ENCODE results near the gene CPED1. TPM values are rescaled to one million over a fixed set of nuclear protein-coding genes. Genes with fewer than 3 reads are reported as not detected.
"Not testable (repeated sequence)": the region's sequence is repeated elsewhere in the genome, so short reads cannot be mapped to it uniquely, and the experiment has no call there.

Gene CPED1
- total RNA-seq, 1 donor from 2014 or later = not detected

DNA sequence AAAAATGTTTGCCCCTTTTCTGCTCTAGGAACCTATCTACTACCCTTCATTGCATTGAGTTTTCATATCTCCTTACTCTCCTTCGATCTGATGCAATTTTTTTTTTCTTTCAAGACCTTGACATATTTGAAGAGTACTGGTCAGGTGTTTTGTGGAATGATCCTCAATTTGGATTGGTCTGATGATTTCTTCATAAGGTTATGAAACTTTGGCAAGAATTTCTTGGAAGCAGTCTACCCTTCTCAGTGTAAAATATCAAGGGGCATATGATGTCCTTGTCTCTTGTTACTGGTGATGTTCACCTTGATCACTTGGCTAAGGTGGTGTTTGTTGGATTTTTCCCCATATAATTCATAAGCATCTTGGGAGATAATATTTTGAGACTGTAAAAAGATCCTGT, 64.7 kb downstream of the CPED1 start:
- H3K4me3 Mint-ChIP-seq = no peak overlapping the region
- H3K4me3 ChIP-seq = no peak overlapping the region
- no peaks in the 10 kb centered on the region for H3K9me3 Mint-ChIP-seq
- no peaks in the 10 kb centered on the region for H3K79me2 ChIP-seq (ENCODE audit: low read depth)
- no peaks in the 10 kb centered on the region for H3K27me3 Mint-ChIP-seq (ENCODE audit: insufficient read depth, low read depth)
- H3K4me2 ChIP-seq = no peak overlapping the region
- H3K9me3 ChIP-seq (ENCODE audit: low read depth) = no peaks in the 10 kb centered on the region
- TF ChIP-seq EZH2 (IDR thresholded peaks at IDR 0.05) (no peak), EZH2phosphoT487 (IDR thresholded peaks at IDR 0.05) (no peak)
- TF ChIP-seq, protein P1, sequence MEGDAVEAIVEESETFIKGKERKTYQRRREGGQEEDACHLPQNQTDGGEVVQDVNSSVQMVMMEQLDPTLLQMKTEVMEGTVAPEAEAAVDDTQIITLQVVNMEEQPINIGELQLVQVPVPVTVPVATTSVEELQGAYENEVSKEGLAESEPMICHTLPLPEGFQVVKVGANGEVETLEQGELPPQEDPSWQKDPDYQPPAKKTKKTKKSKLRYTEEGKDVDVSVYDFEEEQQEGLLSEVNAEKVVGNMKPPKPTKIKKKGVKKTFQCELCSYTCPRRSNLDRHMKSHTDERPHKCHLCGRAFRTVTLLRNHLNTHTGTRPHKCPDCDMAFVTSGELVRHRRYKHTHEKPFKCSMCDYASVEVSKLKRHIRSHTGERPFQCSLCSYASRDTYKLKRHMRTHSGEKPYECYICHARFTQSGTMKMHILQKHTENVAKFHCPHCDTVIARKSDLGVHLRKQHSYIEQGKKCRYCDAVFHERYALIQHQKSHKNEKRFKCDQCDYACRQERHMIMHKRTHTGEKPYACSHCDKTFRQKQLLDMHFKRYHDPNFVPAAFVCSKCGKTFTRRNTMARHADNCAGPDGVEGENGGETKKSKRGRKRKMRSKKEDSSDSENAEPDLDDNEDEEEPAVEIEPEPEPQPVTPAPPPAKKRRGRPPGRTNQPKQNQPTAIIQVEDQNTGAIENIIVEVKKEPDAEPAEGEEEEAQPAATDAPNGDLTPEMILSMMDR (IDR thresholded peaks at IDR 0.05) = no peak
- no peaks in the 10 kb centered on the region for H3K36me3 Mint-ChIP-seq
- H3K36me3 ChIP-seq = no peaks in the 10 kb centered on the region
- no peaks in the 10 kb centered on the region for H3K4me1 ChIP-seq
- no peaks in the 10 kb centered on the region for H3K27me3 ChIP-seq
- no peaks in the 10 kb centered on the region for H3F3A ChIP-seq (ENCODE audit: low read depth)
- no peak overlapping the region for H2AFZ ChIP-seq (replicated peaks)
- no peak overlapping the region for H3K9ac ChIP-seq
- H3K27ac Mint-ChIP-seq = no peak overlapping the region
- H4K20me1 ChIP-seq (ENCODE audit: low read depth) = no peaks in the 10 kb centered on the region
- H3K4me1 Mint-ChIP-seq = no peaks in the 10 kb centered on the region
- no peak overlapping the region for H3K27ac ChIP-seq
- DNase-seq (ENCODE audit: low spot score) = no peak

DNA sequence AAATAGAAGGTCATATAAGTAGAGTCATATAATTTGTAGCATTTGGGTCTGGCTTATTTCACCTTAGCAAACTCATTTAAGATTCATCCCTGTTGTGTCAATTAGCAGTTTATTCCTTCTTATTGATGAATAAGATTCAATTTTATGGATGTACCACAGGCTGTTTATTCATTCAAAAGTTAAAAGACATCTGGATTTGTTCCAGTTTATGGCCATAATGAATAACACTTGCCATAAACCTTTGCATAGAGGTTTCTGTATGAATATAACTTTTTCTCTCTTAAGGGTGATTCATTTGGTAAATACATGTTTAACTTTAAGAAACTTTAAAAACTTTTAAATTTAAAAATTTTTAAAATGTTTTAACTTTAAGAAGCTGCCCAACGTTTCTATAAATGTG, 66.4 kb downstream of the CPED1 start:
- no peaks in the 10 kb centered on the region for H3F3A ChIP-seq (ENCODE audit: low read depth)
- H4K20me1 ChIP-seq (ENCODE audit: low read depth) = no peaks in the 10 kb centered on the region
- no peaks in the 10 kb centered on the region for H3K4me1 ChIP-seq
- Mint-ChIP-seq H3K9me3 (no peaks in the 10 kb centered on the region), H3K36me3 (no peaks in the 10 kb centered on the region), H3K4me1 (no peaks in the 10 kb centered on the region), H3K4me3 (no peak overlapping the region), H3K27me3 (ENCODE audit: insufficient read depth, low read depth) (no peaks in the 10 kb centered on the region), H3K27ac (no peak overlapping the region)
- no peaks in the 10 kb centered on the region for H3K36me3 ChIP-seq
- no peaks in the 10 kb centered on the region for H3K9me3 ChIP-seq (ENCODE audit: low read depth)
- no peak overlapping the region for H3K9ac ChIP-seq
- H3K27ac ChIP-seq = no peak overlapping the region
- no peak overlapping the region for H3K4me2 ChIP-seq
- H3K4me3 ChIP-seq = no peak overlapping the region
- no peaks in the 10 kb centered on the region for H3K27me3 ChIP-seq
- H2AFZ ChIP-seq (replicated peaks) = no peak overlapping the region
- H3K79me2 ChIP-seq (ENCODE audit: low read depth) = no peaks in the 10 kb centered on the region
- TF ChIP-seq EZH2 (IDR thresholded peaks at IDR 0.05) = no peak
- no peak for TF ChIP-seq EZH2phosphoT487 (IDR thresholded peaks at IDR 0.05)
- TF ChIP-seq, protein P1 (IDR thresholded peaks at IDR 0.05) = no peak
- no peak for DNase-seq (ENCODE audit: low spot score)

DNA sequence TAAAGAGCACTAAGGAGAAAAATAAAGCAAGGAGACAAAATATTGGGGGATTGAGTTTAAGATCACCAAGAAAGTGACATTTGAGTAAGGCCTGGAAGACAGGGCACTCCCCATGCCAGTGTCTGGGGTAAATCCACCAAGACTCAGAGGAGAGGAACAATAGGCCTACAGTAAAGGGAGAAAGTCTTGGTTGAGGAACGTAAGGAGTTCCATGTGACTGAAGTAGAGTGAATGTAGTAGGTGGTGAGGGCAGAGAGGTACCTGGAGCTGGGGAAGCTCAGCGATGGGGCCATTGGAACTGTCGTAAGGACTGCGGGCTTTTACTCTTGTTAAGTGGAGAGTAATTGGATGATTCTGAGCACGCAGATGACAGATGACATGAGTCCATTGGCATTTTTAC, 69.4 kb downstream of the CPED1 start:
- Mint-ChIP-seq H3K27ac (no peak overlapping the region), H3K4me3 (no peak overlapping the region), H3K4me1 (no peaks in the 10 kb centered on the region), H3K27me3 (ENCODE audit: insufficient read depth, low read depth) (no peaks in the 10 kb centered on the region), H3K36me3 (no peaks in the 10 kb centered on the region), H3K9me3 (no peaks in the 10 kb centered on the region)
- no peaks in the 10 kb centered on the region for H3F3A ChIP-seq (ENCODE audit: low read depth)
- no peak overlapping the region for H3K9ac ChIP-seq
- no peaks in the 10 kb centered on the region for H3K36me3 ChIP-seq
- H3K27ac ChIP-seq = no peak overlapping the region
- H3K4me3 ChIP-seq = no peak overlapping the region
- H3K4me1 ChIP-seq = no peaks in the 10 kb centered on the region
- H4K20me1 ChIP-seq (ENCODE audit: low read depth) = no peaks in the 10 kb centered on the region
- H3K4me2 ChIP-seq = no peak overlapping the region
- no peaks in the 10 kb centered on the region for H3K9me3 ChIP-seq (ENCODE audit: low read depth)
- no peak for TF ChIP-seq EZH2 (IDR thresholded peaks at IDR 0.05)
- H2AFZ ChIP-seq (replicated peaks) = no peak overlapping the region
- no peaks in the 10 kb centered on the region for H3K79me2 ChIP-seq (ENCODE audit: low read depth)
- no peak for DNase-seq (ENCODE audit: low spot score)
- H3K27me3 ChIP-seq = no peaks in the 10 kb centered on the region

DNA sequence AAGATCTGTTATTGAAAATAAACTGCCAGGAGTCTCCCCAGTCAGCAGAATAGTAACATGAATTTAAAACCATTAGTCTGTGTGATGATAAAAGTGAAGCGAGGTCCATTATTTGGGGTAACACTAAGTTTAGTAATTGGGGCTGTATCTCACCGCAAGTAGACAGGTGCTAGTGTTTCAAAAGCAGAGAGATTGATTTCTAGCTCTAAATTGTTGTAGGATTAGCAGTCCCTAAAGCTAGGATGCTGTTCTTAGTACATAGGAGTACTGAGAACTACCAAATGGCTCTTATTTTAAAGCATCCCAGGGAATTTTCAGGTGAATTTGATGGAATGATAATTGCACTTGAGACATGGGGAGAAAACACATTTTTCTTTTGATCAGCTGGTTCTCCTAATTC, 70.5 kb downstream of the CPED1 start:
- H3K36me3 Mint-ChIP-seq = no peaks in the 10 kb centered on the region

DNA sequence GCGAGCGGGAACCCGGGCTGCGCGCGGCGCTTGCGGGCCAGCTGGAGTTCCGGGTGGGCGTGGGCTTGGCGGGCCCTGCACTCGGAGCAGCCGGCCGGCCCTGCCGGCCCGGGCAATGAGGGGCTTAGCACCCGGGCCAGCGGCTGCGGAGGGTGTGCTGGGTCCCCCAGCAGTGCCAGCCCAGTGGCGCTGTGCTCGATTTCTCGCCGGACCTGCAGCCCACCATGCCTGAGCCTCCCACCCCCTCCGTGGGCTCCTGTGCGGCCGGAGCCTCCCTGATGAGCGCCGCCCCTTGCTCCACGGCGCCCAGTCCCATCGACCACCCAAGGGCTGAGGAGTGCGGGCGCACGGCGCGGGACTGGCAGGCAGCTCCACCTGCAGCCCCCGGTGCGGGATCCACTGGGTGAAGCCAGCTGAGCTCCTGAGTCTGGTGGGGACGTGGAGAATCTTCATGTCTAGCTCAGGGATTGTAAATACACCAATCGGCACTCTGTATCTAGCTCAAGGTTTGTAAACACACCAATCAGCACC, 71.5 kb downstream of the CPED1 start:
- not testable (repeated sequence) for H3K27ac Mint-ChIP-seq, H3K36me3 Mint-ChIP-seq

More for the DNA sequence above, 70.5 kb downstream of the CPED1 start:
- Mint-ChIP-seq H3K9me3 (no peaks in the 10 kb centered on the region), H3K27me3 (ENCODE audit: insufficient read depth, low read depth) (no peaks in the 10 kb centered on the region), H3K27ac (no peak overlapping the region), H3K4me1 (no peaks in the 10 kb centered on the region), H3K4me3 (no peak overlapping the region)
- Histone ChIP-seq H4K20me1 (ENCODE audit: low read depth) (no peaks in the 10 kb centered on the region), H3K27me3 (no peaks in the 10 kb centered on the region), H3K9me3 (ENCODE audit: low read depth) (no peaks in the 10 kb centered on the region), H3K36me3 (no peaks in the 10 kb centered on the region), H3K4me1 (no peaks in the 10 kb centered on the region), H3K4me3 (no peak overlapping the region), H3K27ac (no peak overlapping the region), H3K4me2 (no peak overlapping the region), H3K9ac (no peak overlapping the region), H3F3A (ENCODE audit: low read depth) (no peaks in the 10 kb centered on the region), H2AFZ (replicated peaks) (no peak overlapping the region), H3K79me2 (ENCODE audit: low read depth) (no peaks in the 10 kb centered on the region)
- no peak for DNase-seq (ENCODE audit: low spot score)
- no peak for TF ChIP-seq EZH2 (IDR thresholded peaks at IDR 0.05)
- no peak for TF ChIP-seq EZH2phosphoT487 (IDR thresholded peaks at IDR 0.05)
- TF ChIP-seq, protein P1 (IDR thresholded peaks at IDR 0.05) = no peak

More for the DNA sequence above, 71.5 kb downstream of the CPED1 start:
- H4K20me1 ChIP-seq (ENCODE audit: low read depth); H3F3A ChIP-seq (ENCODE audit: low read depth); H3K9me3 ChIP-seq (ENCODE audit: low read depth); DNase-seq (ENCODE audit: low spot score); H3K4me3 Mint-ChIP-seq; H3K36me3 ChIP-seq; H3K9me3 Mint-ChIP-seq; H3K4me1 Mint-ChIP-seq; H2AFZ ChIP-seq (replicated peaks); H3K4me1 ChIP-seq; H3K4me2 ChIP-seq; H3K27me3 Mint-ChIP-seq (ENCODE audit: insufficient read depth, low read depth); H3K4me3 ChIP-seq; H3K9ac ChIP-seq; H3K27me3 ChIP-seq; H3K27ac ChIP-seq; H3K79me2 ChIP-seq (ENCODE audit: low read depth): not testable (repeated sequence)
